ENCODE measurements around the gene LEMD2. TPM values are rescaled to one million over a fixed set of nuclear protein-coding genes. Genes with fewer than 3 reads are reported as not detected.

LEMD2 gene
- total and polyA plus RNA-seq, 2 donors (not counting 1 experiment from before 2014, with no cell fraction given): 25.7 to 61.9 TPM

DNA sequence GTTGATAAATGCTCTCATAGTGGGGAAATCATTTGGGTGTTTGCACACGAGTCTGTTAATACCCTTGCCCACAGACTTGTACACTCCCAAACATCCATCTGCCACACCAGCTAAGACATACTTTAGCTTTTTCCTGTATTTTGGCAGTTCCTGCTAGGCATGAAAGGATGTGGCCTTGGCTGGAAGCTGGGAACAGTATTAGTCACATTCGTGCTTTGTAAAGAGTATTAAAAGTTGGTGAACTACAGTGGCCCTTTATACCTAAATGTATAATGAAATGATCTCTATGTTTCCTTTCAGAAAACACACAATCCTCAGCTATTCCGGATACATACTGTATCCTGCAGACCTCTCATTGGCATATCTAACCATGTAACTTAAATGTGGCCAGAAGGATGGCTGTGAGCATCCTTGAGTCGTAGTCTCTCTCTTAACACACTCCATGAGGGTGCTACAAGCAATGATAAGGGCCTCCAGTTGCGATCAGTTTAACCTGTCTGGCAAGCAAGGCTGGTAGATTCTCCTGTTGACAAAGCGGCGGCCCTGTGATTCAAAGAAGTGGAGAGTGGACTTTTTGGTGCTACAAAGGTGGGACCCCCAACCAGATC, 1.5 kb downstream of the LEMD2 start:
- H3K79me2 ChIP-seq (ENCODE audit: control insufficient read depth, insufficient read depth, low read length): peaks cover 42% of the 10 kb centered on the region
- no peaks in the 10 kb centered on the region for H3K9me3 ChIP-seq (ENCODE audit: control insufficient read depth, insufficient read depth, low read depth, low read length)
- no peaks in the 10 kb centered on the region for H3K27me3 ChIP-seq (ENCODE audit: control insufficient read depth, insufficient read depth, low read length)
- peak overlapping the region; percentile 64 to 87 (median 70) for H3K4me3 ChIP-seq (replicated peaks in 1 of 4; ENCODE audit: control extremely low read depth in 1 of 4, insufficient read depth in 1 of 4, low read depth in 3 of 4, low read length in 4 of 4)
- H3K4me1 ChIP-seq (ENCODE audit: control insufficient read depth, extremely low read depth, insufficient read depth, low read length): peaks cover 8% of the 10 kb centered on the region
- no peak for TF ChIP-seq EZH2 (IDR thresholded peaks at IDR 0.05; ENCODE audit: low read length, missing control alignments)
- TF ChIP-seq, protein P1, sequence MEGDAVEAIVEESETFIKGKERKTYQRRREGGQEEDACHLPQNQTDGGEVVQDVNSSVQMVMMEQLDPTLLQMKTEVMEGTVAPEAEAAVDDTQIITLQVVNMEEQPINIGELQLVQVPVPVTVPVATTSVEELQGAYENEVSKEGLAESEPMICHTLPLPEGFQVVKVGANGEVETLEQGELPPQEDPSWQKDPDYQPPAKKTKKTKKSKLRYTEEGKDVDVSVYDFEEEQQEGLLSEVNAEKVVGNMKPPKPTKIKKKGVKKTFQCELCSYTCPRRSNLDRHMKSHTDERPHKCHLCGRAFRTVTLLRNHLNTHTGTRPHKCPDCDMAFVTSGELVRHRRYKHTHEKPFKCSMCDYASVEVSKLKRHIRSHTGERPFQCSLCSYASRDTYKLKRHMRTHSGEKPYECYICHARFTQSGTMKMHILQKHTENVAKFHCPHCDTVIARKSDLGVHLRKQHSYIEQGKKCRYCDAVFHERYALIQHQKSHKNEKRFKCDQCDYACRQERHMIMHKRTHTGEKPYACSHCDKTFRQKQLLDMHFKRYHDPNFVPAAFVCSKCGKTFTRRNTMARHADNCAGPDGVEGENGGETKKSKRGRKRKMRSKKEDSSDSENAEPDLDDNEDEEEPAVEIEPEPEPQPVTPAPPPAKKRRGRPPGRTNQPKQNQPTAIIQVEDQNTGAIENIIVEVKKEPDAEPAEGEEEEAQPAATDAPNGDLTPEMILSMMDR (conservative IDR thresholded peaks at IDR 0.05 in 1 of 2, IDR thresholded peaks at IDR 0.05 in 1 of 2; ENCODE audit: low read depth in 1 of 2, low read length in 2 of 2): no peak
- H3K36me3 ChIP-seq (ENCODE audit: control insufficient read depth, insufficient read depth, low read length): peaks cover 12% of the 10 kb centered on the region
- H3K4me2 ChIP-seq (ENCODE audit: extremely low read depth, insufficient read depth, low read length): peak overlapping the region; percentile 97
- peak overlapping the region; percentile 89 for H3K27ac ChIP-seq (ENCODE audit: insufficient read depth, low read length)
- DNase-seq (ENCODE audit: low read depth in 2 of 2): peak; percentile 14 to 63
- no peaks in the 10 kb centered on the region for H4K20me1 ChIP-seq (ENCODE audit: control insufficient read depth, extremely low read depth, insufficient read depth, low read length)
- no peak overlapping the region for H2AFZ ChIP-seq (ENCODE audit: low read length)
- H3K9ac ChIP-seq (ENCODE audit: insufficient read depth, low read length): peak overlapping the region; percentile 97

DNA sequence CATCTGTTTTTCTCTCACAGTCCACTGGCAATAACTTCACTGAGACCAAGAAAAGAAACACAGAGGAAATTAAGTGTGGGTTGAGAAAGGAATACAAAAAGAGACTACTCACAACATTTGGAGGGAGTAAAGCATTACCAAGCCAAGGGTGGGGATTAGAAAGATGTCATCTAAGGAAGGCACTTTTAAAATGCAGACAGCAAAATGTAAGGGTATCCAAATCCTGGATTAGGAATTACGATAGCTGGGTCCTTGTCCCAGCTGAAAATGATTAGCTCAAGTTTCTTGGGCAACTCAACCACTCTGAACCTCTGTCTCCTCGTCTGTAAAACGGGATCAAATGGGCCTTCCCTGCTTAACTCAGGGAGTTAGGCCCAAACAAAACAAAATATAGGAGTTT, 2.2 kb downstream of the LEMD2 start:
- Histone ChIP-seq H3K27me3 (ENCODE audit: control insufficient read depth, insufficient read depth, low read length) (no peaks in the 10 kb centered on the region), H3K4me3 (replicated peaks in 1 of 4; ENCODE audit: control extremely low read depth in 1 of 4, insufficient read depth in 1 of 4, low read depth in 3 of 4, low read length in 4 of 4) (peak overlapping the region in 2 of 4 experiments; percentile 72 to 87), H3K9ac (ENCODE audit: insufficient read depth, low read length) (no peak overlapping the region), H3K4me2 (ENCODE audit: extremely low read depth, insufficient read depth, low read length) (peak overlapping the region; percentile 97), H2AFZ (ENCODE audit: low read length) (no peak overlapping the region), H3K27ac (ENCODE audit: insufficient read depth, low read length) (peak overlapping the region; percentile 89), H3K36me3 (ENCODE audit: control insufficient read depth, insufficient read depth, low read length) (peaks cover 12% of the 10 kb centered on the region), H4K20me1 (ENCODE audit: control insufficient read depth, extremely low read depth, insufficient read depth, low read length) (no peaks in the 10 kb centered on the region), H3K9me3 (ENCODE audit: control insufficient read depth, insufficient read depth, low read depth, low read length) (no peaks in the 10 kb centered on the region), H3K4me1 (ENCODE audit: control insufficient read depth, extremely low read depth, insufficient read depth, low read length) (peaks cover 9% of the 10 kb centered on the region), H3K79me2 (ENCODE audit: control insufficient read depth, insufficient read depth, low read length) (peaks cover 42% of the 10 kb centered on the region)
- DNase-seq (ENCODE audit: low read depth in 2 of 2): no peak
- TF ChIP-seq, protein P1 (conservative IDR thresholded peaks at IDR 0.05 in 1 of 2, IDR thresholded peaks at IDR 0.05 in 1 of 2; ENCODE audit: low read depth in 1 of 2, low read length in 2 of 2): no peak
- no peak for TF ChIP-seq EZH2 (IDR thresholded peaks at IDR 0.05; ENCODE audit: low read length, missing control alignments)

DNA sequence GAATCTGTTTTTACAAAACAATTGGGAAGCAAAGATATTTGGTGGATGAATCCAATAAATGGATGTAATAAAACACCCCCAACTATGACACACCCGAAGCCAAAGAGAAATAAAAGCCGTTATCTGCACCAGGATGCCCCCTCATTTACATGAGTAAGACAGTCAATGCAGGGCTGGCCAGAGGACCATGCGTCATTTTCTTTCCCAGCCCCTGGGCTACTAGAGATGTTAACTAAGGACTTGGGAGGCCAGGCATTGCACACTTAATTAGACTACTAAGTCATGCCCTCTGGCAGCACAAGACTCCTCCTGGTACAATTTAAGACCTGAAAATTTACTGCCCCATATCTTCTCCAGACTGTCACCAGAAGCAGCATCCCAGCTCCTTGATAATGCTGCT, 3.2 kb downstream of the LEMD2 start:
- Histone ChIP-seq H3K4me3 (replicated peaks in 1 of 4; ENCODE audit: control extremely low read depth in 1 of 4, insufficient read depth in 1 of 4, low read depth in 3 of 4, low read length in 4 of 4) (no peak overlapping the region), H3K36me3 (ENCODE audit: control insufficient read depth, insufficient read depth, low read length) (peaks cover 14% of the 10 kb centered on the region), H3K4me1 (ENCODE audit: control insufficient read depth, extremely low read depth, insufficient read depth, low read length) (peaks cover 12% of the 10 kb centered on the region), H3K9me3 (ENCODE audit: control insufficient read depth, insufficient read depth, low read depth, low read length) (no peaks in the 10 kb centered on the region), H2AFZ (ENCODE audit: low read length) (no peak overlapping the region), H3K4me2 (ENCODE audit: extremely low read depth, insufficient read depth, low read length) (peak overlapping the region; percentile 54), H3K79me2 (ENCODE audit: control insufficient read depth, insufficient read depth, low read length) (peaks cover 42% of the 10 kb centered on the region), H3K27ac (ENCODE audit: insufficient read depth, low read length) (no peak overlapping the region), H3K9ac (ENCODE audit: insufficient read depth, low read length) (no peak overlapping the region), H4K20me1 (ENCODE audit: control insufficient read depth, extremely low read depth, insufficient read depth, low read length) (no peaks in the 10 kb centered on the region), H3K27me3 (ENCODE audit: control insufficient read depth, insufficient read depth, low read length) (no peaks in the 10 kb centered on the region)
- TF ChIP-seq, protein P1 (conservative IDR thresholded peaks at IDR 0.05 in 1 of 2, IDR thresholded peaks at IDR 0.05 in 1 of 2; ENCODE audit: low read depth in 1 of 2, low read length in 2 of 2): no peak
- TF ChIP-seq EZH2 (IDR thresholded peaks at IDR 0.05; ENCODE audit: low read length, missing control alignments): no peak
- DNase-seq (ENCODE audit: low read depth in 2 of 2): peak in 1 of 2 donors; percentile 84
